ENCODE results near the gene IQGAP2.

The IQGAP2 gene

DNA sequence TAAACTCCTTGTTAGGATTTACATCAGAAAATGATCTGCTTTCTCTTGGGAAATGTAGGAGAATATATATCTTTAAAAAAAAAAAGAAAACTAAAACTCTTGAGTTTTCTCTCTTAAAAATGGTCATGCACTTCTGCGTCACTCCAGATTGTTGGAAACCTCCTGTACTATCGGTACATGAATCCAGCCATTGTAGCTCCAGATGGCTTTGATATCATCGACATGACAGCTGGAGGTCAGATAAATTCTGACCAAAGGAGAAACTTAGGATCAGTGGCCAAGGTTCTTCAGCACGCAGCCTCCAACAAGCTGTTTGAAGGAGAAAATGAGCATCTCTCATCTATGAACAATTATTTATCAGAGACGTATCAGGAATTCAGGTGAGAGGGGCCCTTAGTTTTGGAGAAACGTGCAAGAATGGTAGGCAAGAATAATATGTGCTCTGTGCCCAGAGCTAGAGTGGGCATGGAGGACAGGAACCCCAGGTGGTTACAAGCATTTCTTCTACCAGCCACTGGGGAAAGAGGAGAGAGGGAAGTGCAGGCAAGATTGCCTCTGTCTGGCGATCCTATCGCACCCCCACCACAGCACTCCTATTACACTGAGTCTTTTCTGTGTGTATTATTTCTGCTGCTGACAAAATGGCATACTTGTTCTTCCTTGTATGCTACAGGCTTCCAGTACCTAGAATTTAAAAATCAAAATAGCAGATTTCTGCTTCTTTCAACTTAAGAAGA is 271.4 kb downstream of the IQGAP2 start:
- no peak overlapping the region for H3K4me3 ChIP-seq (ENCODE audit: low read length)
- H3K27ac ChIP-seq (ENCODE audit: low read depth, low read length), result no peak overlapping the region
- no peaks in the 10 kb centered on the region for H3K79me2 ChIP-seq (ENCODE audit: control insufficient read depth, low read length)
- H3K9me2 ChIP-seq (replicated peaks; ENCODE audit: control insufficient read depth, low read length), result no peaks in the 10 kb centered on the region
- H3K4me1 ChIP-seq (ENCODE audit: control insufficient read depth, low read length), result no peaks in the 10 kb centered on the region
- no peaks in the 10 kb centered on the region for H4K20me1 ChIP-seq (ENCODE audit: control insufficient read depth, insufficient read depth, low read depth, low read length)
- no peak for TF ChIP-seq EZH2phosphoT487 (IDR thresholded peaks at IDR 0.05; ENCODE audit: borderline replicate concordance, low read length)
- TF ChIP-seq, protein P1, sequence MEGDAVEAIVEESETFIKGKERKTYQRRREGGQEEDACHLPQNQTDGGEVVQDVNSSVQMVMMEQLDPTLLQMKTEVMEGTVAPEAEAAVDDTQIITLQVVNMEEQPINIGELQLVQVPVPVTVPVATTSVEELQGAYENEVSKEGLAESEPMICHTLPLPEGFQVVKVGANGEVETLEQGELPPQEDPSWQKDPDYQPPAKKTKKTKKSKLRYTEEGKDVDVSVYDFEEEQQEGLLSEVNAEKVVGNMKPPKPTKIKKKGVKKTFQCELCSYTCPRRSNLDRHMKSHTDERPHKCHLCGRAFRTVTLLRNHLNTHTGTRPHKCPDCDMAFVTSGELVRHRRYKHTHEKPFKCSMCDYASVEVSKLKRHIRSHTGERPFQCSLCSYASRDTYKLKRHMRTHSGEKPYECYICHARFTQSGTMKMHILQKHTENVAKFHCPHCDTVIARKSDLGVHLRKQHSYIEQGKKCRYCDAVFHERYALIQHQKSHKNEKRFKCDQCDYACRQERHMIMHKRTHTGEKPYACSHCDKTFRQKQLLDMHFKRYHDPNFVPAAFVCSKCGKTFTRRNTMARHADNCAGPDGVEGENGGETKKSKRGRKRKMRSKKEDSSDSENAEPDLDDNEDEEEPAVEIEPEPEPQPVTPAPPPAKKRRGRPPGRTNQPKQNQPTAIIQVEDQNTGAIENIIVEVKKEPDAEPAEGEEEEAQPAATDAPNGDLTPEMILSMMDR (IDR thresholded peaks at IDR 0.05; ENCODE audit: low read depth, low read length, poor library complexity, severe bottlenecking), result no peak
- no peaks in the 10 kb centered on the region for H3K9me3 ChIP-seq (ENCODE audit: control insufficient read depth, insufficient read depth, low read length)
- H3F3A ChIP-seq (ENCODE audit: control insufficient read depth, insufficient read depth), result no peaks in the 10 kb centered on the region
- H3K36me3 ChIP-seq (ENCODE audit: control insufficient read depth, low read length), result peaks cover 31% of the 10 kb centered on the region
- H3K4me2 ChIP-seq (ENCODE audit: low read length), result no peak overlapping the region
- H3K27me3 ChIP-seq (ENCODE audit: control insufficient read depth, low read length), result no peaks in the 10 kb centered on the region

DNA sequence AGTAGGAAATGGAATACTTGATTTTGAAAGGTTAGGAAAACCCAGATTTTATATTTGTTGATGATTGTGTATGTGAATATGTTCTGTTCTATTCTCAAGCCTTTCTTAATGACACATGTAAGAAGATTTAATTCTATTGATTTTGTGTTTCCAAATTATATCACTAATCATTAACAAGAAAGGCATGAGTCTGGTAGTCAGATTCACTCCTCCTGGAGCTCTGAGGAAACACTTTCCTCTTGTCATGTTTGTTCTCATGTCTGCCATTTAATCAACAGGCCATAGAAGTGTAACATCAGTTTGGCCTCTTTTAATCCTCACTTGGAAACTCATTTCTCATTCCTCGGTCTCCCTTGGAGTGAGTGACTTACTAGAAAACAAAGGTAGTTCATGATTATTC is 272.3 kb downstream of the IQGAP2 start:
- no peak overlapping the region for H3K4me3 ChIP-seq (ENCODE audit: low read length)

DNA sequence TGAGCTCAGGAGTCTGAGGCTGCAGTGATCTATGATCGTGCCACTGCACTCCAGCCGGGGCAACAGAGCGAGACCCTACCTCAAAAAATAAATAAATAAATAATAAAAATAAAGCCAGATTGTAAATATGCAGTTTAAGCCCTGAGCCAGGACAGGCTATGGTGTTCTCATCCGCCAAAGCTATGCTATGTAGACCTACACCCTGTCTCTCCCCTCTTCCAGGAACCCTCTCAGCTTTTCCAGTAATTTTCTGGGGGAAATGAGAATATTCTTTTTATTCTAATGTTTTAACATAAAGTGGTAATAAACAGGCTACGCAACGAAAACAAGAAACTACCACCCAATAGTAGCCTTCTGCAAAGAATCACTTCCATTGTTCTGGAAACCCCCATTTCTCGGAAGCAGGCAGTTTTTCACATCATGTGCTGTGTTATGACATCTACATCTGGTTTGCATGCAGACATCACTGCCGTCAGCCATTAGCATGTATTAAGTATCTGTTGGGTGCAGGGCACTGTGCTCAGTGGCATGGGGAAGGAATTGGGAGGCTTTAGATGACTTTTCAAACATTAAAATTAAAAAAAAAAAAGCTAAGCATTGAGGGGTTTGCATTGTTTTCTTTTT is 274.9 kb downstream of the IQGAP2 start:
- no peak overlapping the region for H3K27ac ChIP-seq (ENCODE audit: low read depth, low read length)
- H4K20me1 ChIP-seq (ENCODE audit: control insufficient read depth, insufficient read depth, low read depth, low read length), result no peaks in the 10 kb centered on the region
- H3K4me1 ChIP-seq (ENCODE audit: control insufficient read depth, low read length), result no peaks in the 10 kb centered on the region
- H3K9me3 ChIP-seq (ENCODE audit: control insufficient read depth, insufficient read depth, low read length), result no peaks in the 10 kb centered on the region
- H3K36me3 ChIP-seq (ENCODE audit: control insufficient read depth, low read length), result peaks cover 11% of the 10 kb centered on the region
- H3K9me2 ChIP-seq (replicated peaks; ENCODE audit: control insufficient read depth, low read length), result no peaks in the 10 kb centered on the region
- no peaks in the 10 kb centered on the region for H3K27me3 ChIP-seq (ENCODE audit: control insufficient read depth, low read length)
- no peaks in the 10 kb centered on the region for H3F3A ChIP-seq (ENCODE audit: control insufficient read depth, insufficient read depth)
- TF ChIP-seq, protein P1 (IDR thresholded peaks at IDR 0.05; ENCODE audit: low read depth, low read length, poor library complexity, severe bottlenecking), result no peak
- no peak for TF ChIP-seq EZH2phosphoT487 (IDR thresholded peaks at IDR 0.05; ENCODE audit: borderline replicate concordance, low read length)
- no peak overlapping the region for H3K4me3 ChIP-seq (ENCODE audit: low read length)
- no peaks in the 10 kb centered on the region for H3K79me2 ChIP-seq (ENCODE audit: control insufficient read depth, low read length)
- H3K4me2 ChIP-seq (ENCODE audit: low read length), result no peak overlapping the region

More for the DNA sequence above, 272.3 kb downstream of the IQGAP2 start:
- TF ChIP-seq, protein P1 (IDR thresholded peaks at IDR 0.05; ENCODE audit: low read depth, low read length, poor library complexity, severe bottlenecking), result no peak
- TF ChIP-seq EZH2phosphoT487 (IDR thresholded peaks at IDR 0.05; ENCODE audit: borderline replicate concordance, low read length), result no peak
- no peaks in the 10 kb centered on the region for H3K4me1 ChIP-seq (ENCODE audit: control insufficient read depth, low read length)
- H3K27me3 ChIP-seq (ENCODE audit: control insufficient read depth, low read length), result no peaks in the 10 kb centered on the region
- no peaks in the 10 kb centered on the region for H4K20me1 ChIP-seq (ENCODE audit: control insufficient read depth, insufficient read depth, low read depth, low read length)
- peaks cover 25% of the 10 kb centered on the region for H3K36me3 ChIP-seq (ENCODE audit: control insufficient read depth, low read length)
- H3K9me2 ChIP-seq (replicated peaks; ENCODE audit: control insufficient read depth, low read length), result no peaks in the 10 kb centered on the region
- no peaks in the 10 kb centered on the region for H3F3A ChIP-seq (ENCODE audit: control insufficient read depth, insufficient read depth)
- no peak overlapping the region for H3K27ac ChIP-seq (ENCODE audit: low read depth, low read length)
- H3K9me3 ChIP-seq (ENCODE audit: control insufficient read depth, insufficient read depth, low read length), result no peaks in the 10 kb centered on the region
- H3K4me2 ChIP-seq (ENCODE audit: low read length), result no peak overlapping the region
- H3K79me2 ChIP-seq (ENCODE audit: control insufficient read depth, low read length), result no peaks in the 10 kb centered on the region

All from DOHH2 (cell line).